B cell (primary cell): ENCODE results near the gene MYBPC3. TPM values are rescaled to one million over a fixed set of nuclear protein-coding genes. Genes with fewer than 3 reads are reported as not detected.

Experiments used
- ATAC-seq: fragments of 200-7000 bp; cut with Tn5 transposase; one replicate; pipeline ENCODE4 v1.10.0; 2021; ENCODE audit warnings: low read depth, mild to moderate bottlenecking, moderate number of reproducible peaks, moderate library complexity
- CTCF ChIA-PET: fragments of 350-600 bp; sonication (Branson Sonifier 250); formaldehyde crosslinking; loops from one replicate; lab custom pipeline; 2021; ENCODE audit warnings: antibody characterized with exemption, inconsistent platforms; lab: Charles Lee
- POLR2A ChIA-PET: fragments of 350-600 bp; sonication (Branson Sonifier 250); formaldehyde crosslinking; loops from one replicate; lab custom pipeline; 2021; ENCODE audit warnings: antibody characterized with exemption; lab: Charles Lee
- DNase-seq: peaks from one replicate; pipeline ENCODE4 v3.0.0; 2013
- H2AFZ ChIP-seq: 2 replicates; pipeline ENCODE4 v1.6.1; 2012; ENCODE audit warnings: mild to moderate bottlenecking, low read depth, low read length; ENCODE audit not compliant: insufficient read depth, poor library complexity, severe bottlenecking
- H3K27ac ChIP-seq, 2 donors: 1 replicate in 1 of 2; 2 replicates in 1 of 2; pipeline ENCODE4 v1.5.1; 2012 to 2013; ENCODE audit warnings: low read length in 2 of 2, mild to moderate bottlenecking in 2 of 2, moderate library complexity in 1 of 2
- H3K27me3 ChIP-seq, 4 experiments: fragments of 200-600 bp in 1 of 4; sonication (generic) in 1 of 4; replicated peaks in 1 of 4; 1 replicate in 2 of 4; 2 replicates in 2 of 4; pipeline versions ENCODE4 v1.6.1 to v1.7.0; 2013 to 2016; ENCODE audit warnings: low read length in 3 of 4, mild to moderate bottlenecking in 2 of 4, mixed read lengths in 1 of 4, moderate library complexity in 1 of 4; ENCODE audit not compliant: insufficient read depth in 4 of 4, control insufficient read depth in 3 of 4; ENCODE audit errors: control extremely low read depth in 1 of 4
- H3K36me3 ChIP-seq, 2 experiments: replicated peaks in 1 of 2; 1 replicate in 1 of 2; 2 replicates in 1 of 2; pipeline versions ENCODE4 v1.6.1 to v1.7.1; 2013; ENCODE audit warnings: low read length in 1 of 2; ENCODE audit not compliant: insufficient read depth in 2 of 2, control insufficient read depth in 1 of 2; ENCODE audit errors: control extremely low read depth in 1 of 2, extremely low read depth in 1 of 2
- H3K4me1 ChIP-seq, 2 donors: fragments of 200-600 bp in 1 of 2; sonication (generic) in 1 of 2; 1 replicate in 1 of 2; 2 replicates in 1 of 2; pipeline versions ENCODE4 v1.5.1 to v1.6.1; 2013 to 2017; ENCODE audit warnings: low read length in 2 of 2; ENCODE audit not compliant: control insufficient read depth in 2 of 2, insufficient read depth in 2 of 2
- H3K4me2 ChIP-seq: replicated peaks from 2 replicates; pipeline ENCODE3; 2012; ENCODE audit warnings: mild to moderate bottlenecking, low read depth, low read length; ENCODE audit not compliant: poor library complexity, severe bottlenecking
- H3K4me3 ChIP-seq, 5 experiments: fragments of 200-600 bp in 1 of 5; sonication (generic) in 1 of 5; 1 replicate in 3 of 5; 2 replicates in 2 of 5; pipeline versions ENCODE4 v1.5.1 to v1.7.0; 2011 to 2016; ENCODE audit warnings: low read length in 4 of 5, mild to moderate bottlenecking in 4 of 5, low read depth in 2 of 5, control low read depth in 1 of 5, moderate library complexity in 1 of 5; ENCODE audit not compliant: insufficient read depth in 1 of 5; ENCODE audit errors: control extremely low read depth in 1 of 5, extremely low read depth in 1 of 5
- H3K79me2 ChIP-seq: fragments of 200-600 bp; sonication (generic); one replicate; pipeline ENCODE4 v1.6.0; 2016; ENCODE audit warnings: low read length; ENCODE audit not compliant: control insufficient read depth, insufficient read depth
- H3K9ac ChIP-seq: fragments of 200-600 bp; sonication (generic); 2 replicates; pipeline ENCODE4 v1.6.1; 2017; ENCODE audit warnings: mild to moderate bottlenecking, low read length, moderate library complexity
- H3K9me3 ChIP-seq, 3 donors: one replicate each; pipeline versions ENCODE4 v1.6.1 to v1.7.1; 2013; ENCODE audit warnings: low read length in 2 of 3; ENCODE audit not compliant: control insufficient read depth in 2 of 3, insufficient read depth in 1 of 3; ENCODE audit errors: control extremely low read depth in 1 of 3
- H4K20me1 ChIP-seq: 2 replicates; pipeline ENCODE4 v1.6.0; 2012; ENCODE audit warnings: mild to moderate bottlenecking, low read length; ENCODE audit not compliant: insufficient read depth, control insufficient read depth, poor library complexity, severe bottlenecking
- H3K27ac Mint-ChIP-seq: one replicate; pipeline ENCODE4 v1.8.0; 2021; ENCODE audit warnings: mixed read lengths
- H3K27me3 Mint-ChIP-seq: one replicate; pipeline ENCODE4 v1.8.0; 2021; ENCODE audit warnings: mixed read lengths
- H3K4me1 Mint-ChIP-seq: one replicate; pipeline ENCODE4 v1.8.0; 2021; ENCODE audit warnings: mixed read lengths
- H3K4me3 Mint-ChIP-seq: one replicate; pipeline ENCODE4 v1.8.0; 2021; ENCODE audit warnings: mixed read lengths
- H3K9me3 Mint-ChIP-seq: one replicate; pipeline ENCODE4 v1.8.0; 2022; ENCODE audit warnings: mixed read lengths; ENCODE audit not compliant: insufficient read depth
- EZH2 ChIP-seq: IDR thresholded peaks from 2 replicates; pipeline ENCODE4 v1.6.1; 2012; ENCODE audit warnings: borderline replicate concordance, low read depth, mild to moderate bottlenecking, moderate library complexity, low read length; ENCODE audit not compliant: insufficient read depth, poor library complexity, severe bottlenecking
- WGBS: methylation state at CpG from one replicate; pipeline ENCODE4 v1.1.5; 2013; ENCODE audit warnings: missing lambda C conversion rate; ENCODE audit not compliant: insufficient coverage; 5-methylcytosine and 5-hydroxymethylcytosine counted together
- intact Hi-C: fragments of 100-400 bp; cut with micrococcal nuclease; formaldehyde crosslinking; loops from one replicate; pipeline ENCODE4 v1.10.0; 2022
- polyA plus RNA-seq: library from polyadenylated mRNA; depleted of rRNA; stranded (reverse); fragments of >200 nt; gene quantifications from 2 replicates; pipeline ENCODE4 v1.2.3, GENCODE V29; 2012
- total RNA-seq, 2 donors: library from RNA; stranded (reverse); fragments of 120-200 nt in 1 of 2; gene quantifications; 1 replicate in 1 of 2; 2 replicates in 1 of 2; pipeline versions ENCODE4 v1.2.3 to v1.2.4, GENCODE V29; 2013 to 2022
- TF ChIP-seq, protein P1 (sequence below): fragments of 200-600 bp; IDR thresholded peaks from one replicate; pipeline ENCODE4 v1.8.0; 2022; ENCODE audit warnings: antibody characterized with exemption, mild to moderate bottlenecking

Gene MYBPC3
- total and polyA plus RNA-seq, 2 donors (not counting 1 experiment from before 2014, with no cell fraction given), result 0.67 to 1.4 TPM

- no peaks in the 10 kb centered on the region for H3K9me3 ChIP-seq
- ChIA-PET POLR2A (interaction anchor here (0.7 to 3.2 kb wide), 3 partner anchors 21 to 698 kb away, joined by 3 to 50 read pairs (median 3); partner anchors contain the start of genes SPI1 and ZNF408), CTCF (interaction anchor here (2.2 to 19.1 kb wide), 3 partner anchors 12 to 27 kb away, joined by 6 to 345 read pairs (median 17); partner anchors contain the start of gene SPI1)
- intact Hi-C loops, result no loop called here
- DNase-seq, result no peak
- no peak overlapping the region for H2AFZ ChIP-seq
- no peak overlapping the region for H3K9ac ChIP-seq
- peaks cover 25% of the 10 kb centered on the region for H3K79me2 ChIP-seq
- H3K9me3 Mint-ChIP-seq, result no peaks in the 10 kb centered on the region
- H4K20me1 ChIP-seq, result no peaks in the 10 kb centered on the region
- H3K27me3 Mint-ChIP-seq, result no peaks in the 10 kb centered on the region
- peak overlapping the region; percentile 71 for H3K4me3 Mint-ChIP-seq
- ATAC-seq, result no peak
- H3K27me3 ChIP-seq, result no peaks in the 10 kb centered on the region
- H3K4me2 ChIP-seq, result peak overlapping the region; percentile 96
- peaks cover 61 to 69% of the 10 kb centered on the region in 2 donors for H3K4me1 ChIP-seq
- WGBS, result 100% methylated on average over 1 of the region's 1 CpG
- peak overlapping the region in 1 of 2 donors; percentile 35 for H3K27ac ChIP-seq
- TF ChIP-seq, protein P1, sequence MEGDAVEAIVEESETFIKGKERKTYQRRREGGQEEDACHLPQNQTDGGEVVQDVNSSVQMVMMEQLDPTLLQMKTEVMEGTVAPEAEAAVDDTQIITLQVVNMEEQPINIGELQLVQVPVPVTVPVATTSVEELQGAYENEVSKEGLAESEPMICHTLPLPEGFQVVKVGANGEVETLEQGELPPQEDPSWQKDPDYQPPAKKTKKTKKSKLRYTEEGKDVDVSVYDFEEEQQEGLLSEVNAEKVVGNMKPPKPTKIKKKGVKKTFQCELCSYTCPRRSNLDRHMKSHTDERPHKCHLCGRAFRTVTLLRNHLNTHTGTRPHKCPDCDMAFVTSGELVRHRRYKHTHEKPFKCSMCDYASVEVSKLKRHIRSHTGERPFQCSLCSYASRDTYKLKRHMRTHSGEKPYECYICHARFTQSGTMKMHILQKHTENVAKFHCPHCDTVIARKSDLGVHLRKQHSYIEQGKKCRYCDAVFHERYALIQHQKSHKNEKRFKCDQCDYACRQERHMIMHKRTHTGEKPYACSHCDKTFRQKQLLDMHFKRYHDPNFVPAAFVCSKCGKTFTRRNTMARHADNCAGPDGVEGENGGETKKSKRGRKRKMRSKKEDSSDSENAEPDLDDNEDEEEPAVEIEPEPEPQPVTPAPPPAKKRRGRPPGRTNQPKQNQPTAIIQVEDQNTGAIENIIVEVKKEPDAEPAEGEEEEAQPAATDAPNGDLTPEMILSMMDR, result no peak
- TF ChIP-seq EZH2, result no peak
- no peak overlapping the region for H3K4me3 ChIP-seq
- peak overlapping the region; percentile 89 for H3K27ac Mint-ChIP-seq
- peaks cover 59% of the 10 kb centered on the region for H3K4me1 Mint-ChIP-seq
- no peaks in the 10 kb centered on the region for H3K36me3 ChIP-seq
Observed at GRCh38 chr11:47398551-47398950, 46.0 kb upstream of the MYBPC3 start.

- Histone ChIP-seq H3K36me3 (no peaks in the 10 kb centered on the region), H2AFZ (no peak overlapping the region), H3K9me3 (no peaks in the 10 kb centered on the region), H4K20me1 (no peaks in the 10 kb centered on the region), H3K4me2 (no peak overlapping the region), H3K79me2 (peaks cover 27% of the 10 kb centered on the region), H3K4me3 (no peak overlapping the region), H3K9ac (no peak overlapping the region), H3K27ac (peak overlapping the region in 1 of 2 donors; percentile 35), H3K4me1 (peaks cover 66 to 74% of the 10 kb centered on the region in 2 donors), H3K27me3 (no peaks in the 10 kb centered on the region)
- DNase-seq (no peak), ATAC-seq (no peak)
- Mint-ChIP-seq H3K4me1 (peaks cover 64% of the 10 kb centered on the region), H3K27ac (peak overlapping the region; percentile 89), H3K4me3 (peak overlapping the region; percentile 71), H3K27me3 (no peaks in the 10 kb centered on the region), H3K9me3 (no peaks in the 10 kb centered on the region)
- intact Hi-C loops, result no loop called here
- TF ChIP-seq, protein P1, result no peak
- no peak for TF ChIP-seq EZH2
- WGBS, result 100% methylated on average over 2 of the region's 3 CpGs
- ChIA-PET POLR2A (interaction anchor here (1.0 to 3.2 kb wide), 3 partner anchors 20 to 24 kb away, joined by 3 to 50 read pairs (median 8); partner anchors contain the start of gene SPI1), CTCF (interaction anchor here (2.2 to 19.1 kb wide), 2 partner anchors 12 to 26 kb away, joined by 6 to 345 read pairs; no protein-coding TSS in a partner anchor)
Observed at GRCh38 chr11:47398011-47398410, 45.5 kb upstream of the MYBPC3 start.
